ENCODE measurements around the gene GNA12. TPM values are rescaled to one million over a fixed set of nuclear protein-coding genes. Genes with fewer than 3 reads are reported as not detected.
"Not testable (repeated sequence)": the region's sequence is repeated elsewhere in the genome, so short reads cannot be mapped to it uniquely, and the experiment has no call there.

The GNA12 gene
- total and polyA plus RNA-seq, 5 donors from 2014 or later: 5.0 to 29.1 (median 7.9) TPM

DNA sequence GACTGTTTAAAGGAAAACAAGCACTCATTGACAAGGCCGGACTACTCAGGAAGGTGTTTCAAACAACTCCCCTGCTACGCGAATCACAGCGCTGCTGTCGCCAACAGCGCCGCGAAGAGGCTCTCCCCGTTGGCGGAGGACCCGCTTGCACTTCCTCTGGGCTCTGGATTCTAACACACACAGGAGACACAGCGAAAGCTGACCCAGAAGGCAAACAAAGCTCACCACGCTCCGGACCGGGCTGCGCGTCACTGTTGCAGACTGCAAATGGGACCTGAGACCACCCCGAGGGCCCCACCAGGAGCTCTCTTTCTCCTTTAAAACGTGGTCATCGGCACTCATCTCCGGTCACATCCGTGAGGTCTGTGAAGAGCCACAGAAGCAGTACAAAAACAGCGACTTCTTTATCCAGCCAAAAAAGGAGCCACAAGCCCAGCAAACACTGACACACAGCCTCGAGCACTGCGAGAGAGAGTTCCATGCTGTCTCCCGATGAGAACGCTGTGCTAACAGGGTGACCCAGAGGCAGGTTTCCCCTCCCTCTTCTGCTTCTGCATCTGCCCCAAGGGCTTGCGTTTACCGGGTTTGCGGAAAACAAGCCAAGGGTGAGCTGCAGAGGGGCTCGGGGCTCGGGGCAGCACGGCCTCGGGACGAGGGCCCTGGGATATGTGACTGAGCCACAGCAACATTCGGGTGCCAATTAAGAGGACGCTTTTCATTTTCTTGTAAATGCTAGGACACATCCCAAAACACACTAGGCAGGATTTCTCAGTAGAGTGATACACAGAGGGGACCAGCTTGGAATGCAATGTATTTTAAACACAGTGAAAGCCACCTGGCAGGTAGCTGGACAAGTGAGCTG is 114.8 kb downstream of the GNA12 start:
- no peaks in the 10 kb centered on the region for H3K9me3 ChIP-seq (ENCODE audit: control insufficient read depth in 2 of 2, low read length in 2 of 2)
- no peak overlapping the region for H3K27ac Mint-ChIP-seq
- H3K36me3 Mint-ChIP-seq: peaks cover 40% of the 10 kb centered on the region

DNA sequence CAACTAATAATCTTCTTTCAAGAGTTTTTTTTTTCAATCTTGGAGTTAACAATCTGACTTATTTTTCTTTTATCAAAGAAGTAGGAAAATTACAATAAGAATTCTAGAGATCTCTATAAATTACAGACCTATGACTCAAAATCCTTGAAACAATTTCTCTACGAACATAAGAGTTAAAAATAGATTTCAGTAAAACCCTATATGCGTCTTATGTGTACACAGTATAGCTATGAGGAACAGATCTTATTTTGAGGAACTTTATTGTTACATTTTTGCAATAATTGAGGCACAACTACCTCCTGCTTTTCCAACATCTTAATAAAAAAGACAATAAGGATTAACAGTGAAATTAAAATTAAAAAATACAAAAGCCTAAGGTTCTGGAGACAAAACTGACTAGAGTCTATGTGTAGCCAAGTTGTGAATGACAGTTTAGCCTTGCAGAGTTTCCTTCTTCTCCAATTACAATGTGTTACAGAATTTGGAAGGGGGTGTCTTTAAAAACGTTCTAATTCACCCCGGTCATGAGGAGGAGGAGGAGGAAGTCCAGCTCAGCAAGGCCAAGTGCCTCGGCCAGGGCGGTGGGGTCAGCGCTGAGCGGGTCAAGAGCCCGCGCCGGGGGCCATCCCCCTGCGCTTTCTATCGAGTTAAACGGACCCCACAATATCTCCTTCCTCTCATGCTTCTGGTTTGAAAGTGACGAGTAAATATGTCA is 115.6 kb downstream of the GNA12 start:
- ATAC-seq (ENCODE audit: low read depth in 2 of 2): no peak
- no peak overlapping the region for H3K4me3 Mint-ChIP-seq
- H3K4me1 Mint-ChIP-seq: peaks cover 0 to 15% (median 6%) of the 10 kb centered on the region in 4 donors

More for the DNA sequence above, 114.8 kb downstream of the GNA12 start:
- no peak for DNase-seq
- Mint-ChIP-seq H3K4me1 (peaks cover 3 to 21% (median 10%) of the 10 kb centered on the region in 4 donors), H3K4me3 (no peak overlapping the region), H3K27me3 (no peaks in the 10 kb centered on the region), H3K9me3 (no peaks in the 10 kb centered on the region)
- no peak overlapping the region for H3K27ac ChIP-seq (ENCODE audit: insufficient read depth, low read length, poor library complexity, severe bottlenecking)
- no peak overlapping the region for H3K4me3 ChIP-seq (ENCODE audit: low read depth, low read length)
- no peak for ATAC-seq (ENCODE audit: low read depth in 2 of 2)
- H3K36me3 ChIP-seq (ENCODE audit: control insufficient read depth, insufficient read depth, low read length): peaks cover 21% of the 10 kb centered on the region
- H3K27me3 ChIP-seq (ENCODE audit: control insufficient read depth, insufficient read depth, low read length): no peaks in the 10 kb centered on the region
- peaks cover 3% of the 10 kb centered on the region for H3K4me1 ChIP-seq (ENCODE audit: control insufficient read depth, insufficient read depth, low read length, poor library complexity, severe bottlenecking)

GRCh38 chr7:2727206-2727605 is 116.9 kb downstream of the GNA12 start:
- H3K9me3 ChIP-seq (ENCODE audit: control insufficient read depth in 2 of 2, low read length in 2 of 2); H3K4me3 ChIP-seq (ENCODE audit: low read depth, low read length); H3K27ac ChIP-seq (ENCODE audit: insufficient read depth, low read length, poor library complexity, severe bottlenecking); H3K27me3 Mint-ChIP-seq; H3K4me1 ChIP-seq (ENCODE audit: control insufficient read depth, insufficient read depth, low read length, poor library complexity, severe bottlenecking); DNase-seq; H3K9me3 Mint-ChIP-seq; H3K27ac Mint-ChIP-seq; H3K27me3 ChIP-seq (ENCODE audit: control insufficient read depth, insufficient read depth, low read length); H3K4me3 Mint-ChIP-seq; ATAC-seq (ENCODE audit: low read depth in 2 of 2): not testable (repeated sequence)
- Mint-ChIP-seq H3K36me3 (peaks cover 33% of the 10 kb centered on the region), H3K4me1 (peaks cover 0 to 10% (median 4%) of the 10 kb centered on the region in 4 donors)
- peaks cover 18% of the 10 kb centered on the region for H3K36me3 ChIP-seq (ENCODE audit: control insufficient read depth, insufficient read depth, low read length)

More for the DNA sequence above, 115.6 kb downstream of the GNA12 start:
- Histone ChIP-seq H3K9me3 (ENCODE audit: control insufficient read depth in 2 of 2, low read length in 2 of 2) (no peaks in the 10 kb centered on the region), H3K4me1 (ENCODE audit: control insufficient read depth, insufficient read depth, low read length, poor library complexity, severe bottlenecking) (peaks cover 3% of the 10 kb centered on the region), H3K27me3 (ENCODE audit: control insufficient read depth, insufficient read depth, low read length) (no peaks in the 10 kb centered on the region), H3K4me3 (ENCODE audit: low read depth, low read length) (no peak overlapping the region), H3K36me3 (ENCODE audit: control insufficient read depth, insufficient read depth, low read length) (peaks cover 21% of the 10 kb centered on the region), H3K27ac (ENCODE audit: insufficient read depth, low read length, poor library complexity, severe bottlenecking) (no peak overlapping the region)
- Mint-ChIP-seq H3K27me3 (no peaks in the 10 kb centered on the region), H3K27ac (no peak overlapping the region), H3K9me3 (no peaks in the 10 kb centered on the region), H3K36me3 (peaks cover 40% of the 10 kb centered on the region)
- DNase-seq: no peak

- ATAC-seq (ENCODE audit: low read depth in 2 of 2) (no peak), DNase-seq (no peak)
- no peaks in the 10 kb centered on the region for H3K27me3 Mint-ChIP-seq
- H3K4me3 ChIP-seq (ENCODE audit: low read depth, low read length): no peak overlapping the region
- peaks cover 18% of the 10 kb centered on the region for H3K36me3 ChIP-seq (ENCODE audit: control insufficient read depth, insufficient read depth, low read length)
- H3K27ac Mint-ChIP-seq: peak overlapping the region in 1 of 3 donors; percentile 51
- H3K9me3 ChIP-seq (ENCODE audit: control insufficient read depth in 2 of 2, low read length in 2 of 2): no peaks in the 10 kb centered on the region
- peaks cover 0 to 3% (median under 1%) of the 10 kb centered on the region in 4 donors for H3K4me1 Mint-ChIP-seq
- H3K4me1 ChIP-seq (ENCODE audit: control insufficient read depth, insufficient read depth, low read length, poor library complexity, severe bottlenecking): no peaks in the 10 kb centered on the region
- peaks cover 28% of the 10 kb centered on the region for H3K36me3 Mint-ChIP-seq
- no peak overlapping the region for H3K4me3 Mint-ChIP-seq
- H3K9me3 Mint-ChIP-seq: no peaks in the 10 kb centered on the region
- H3K27ac ChIP-seq (ENCODE audit: insufficient read depth, low read length, poor library complexity, severe bottlenecking): no peak overlapping the region
- H3K27me3 ChIP-seq (ENCODE audit: control insufficient read depth, insufficient read depth, low read length): no peaks in the 10 kb centered on the region
Observed at GRCh38 chr7:2726316-2727018, 117.6 kb downstream of the GNA12 start.

GRCh38 chr7:2725178-2726105 is 118.7 kb downstream of the GNA12 start:
- Mint-ChIP-seq H3K4me3 (no peak overlapping the region), H3K27me3 (no peaks in the 10 kb centered on the region), H3K4me1 (peaks cover 4 to 10% (median 6%) of the 10 kb centered on the region in 4 donors), H3K36me3 (peaks cover 23% of the 10 kb centered on the region), H3K9me3 (no peaks in the 10 kb centered on the region), H3K27ac (no peak overlapping the region)
- no peak overlapping the region for H3K27ac ChIP-seq (ENCODE audit: insufficient read depth, low read length, poor library complexity, severe bottlenecking)
- no peaks in the 10 kb centered on the region for H3K27me3 ChIP-seq (ENCODE audit: control insufficient read depth, insufficient read depth, low read length)
- no peaks in the 10 kb centered on the region for H3K9me3 ChIP-seq (ENCODE audit: control insufficient read depth in 2 of 2, low read length in 2 of 2)
- peaks cover 9% of the 10 kb centered on the region for H3K36me3 ChIP-seq (ENCODE audit: control insufficient read depth, insufficient read depth, low read length)
- H3K4me1 ChIP-seq (ENCODE audit: control insufficient read depth, insufficient read depth, low read length, poor library complexity, severe bottlenecking): peaks cover 8% of the 10 kb centered on the region
- no peak overlapping the region for H3K4me3 ChIP-seq (ENCODE audit: low read depth, low read length)
- ATAC-seq (ENCODE audit: low read depth in 2 of 2) (no peak), DNase-seq (no peak)

GRCh38 chr7:2724453-2725177 is 119.5 kb downstream of the GNA12 start:
- Histone ChIP-seq H3K27ac (ENCODE audit: insufficient read depth, low read length, poor library complexity, severe bottlenecking) (no peak overlapping the region), H3K36me3 (ENCODE audit: control insufficient read depth, insufficient read depth, low read length) (peaks cover 3% of the 10 kb centered on the region), H3K27me3 (ENCODE audit: control insufficient read depth, insufficient read depth, low read length) (no peaks in the 10 kb centered on the region), H3K4me3 (ENCODE audit: low read depth, low read length) (no peak overlapping the region), H3K9me3 (ENCODE audit: control insufficient read depth in 2 of 2, low read length in 2 of 2) (no peaks in the 10 kb centered on the region), H3K4me1 (ENCODE audit: control insufficient read depth, insufficient read depth, low read length, poor library complexity, severe bottlenecking) (peaks cover 12% of the 10 kb centered on the region)
- Mint-ChIP-seq H3K4me3 (no peak overlapping the region), H3K36me3 (peaks cover 18% of the 10 kb centered on the region), H3K27ac (no peak overlapping the region), H3K27me3 (no peaks in the 10 kb centered on the region), H3K4me1 (peaks cover 4 to 12% (median 6%) of the 10 kb centered on the region in 4 donors), H3K9me3 (no peaks in the 10 kb centered on the region)
- DNase-seq (no peak), ATAC-seq (ENCODE audit: low read depth in 2 of 2) (no peak)
